T-helper 1 cell treated with Interleukin-12 subunit alpha and Interleukin-12 subunit beta and Interleukin-4 antibody, amounts not matched to agents 30 μg/mL and 1 μg/mL, for 36 hours (primary cell): Measurements from ENCODE around the gene TMEM255B.
"Not testable (repeated sequence)": the region's sequence is repeated elsewhere in the genome, so short reads cannot be mapped to it uniquely, and the experiment has no call there.

Experiments used
- H3K27ac Mint-ChIP-seq: one replicate; pipeline ENCODE4 v1.8.0; 2021; ENCODE audit warnings: mild to moderate bottlenecking, mixed read lengths
- H3K27me3 Mint-ChIP-seq: one replicate; pipeline ENCODE4 v1.8.0; 2021; ENCODE audit warnings: low read depth, mixed read lengths
- H3K36me3 Mint-ChIP-seq: one replicate; pipeline ENCODE4 v1.8.0; 2021; ENCODE audit warnings: low read depth, mixed read lengths
- H3K4me1 Mint-ChIP-seq: one replicate; pipeline ENCODE4 v1.8.0; 2021; ENCODE audit warnings: low read depth, mixed read lengths
- H3K4me3 Mint-ChIP-seq: one replicate; pipeline ENCODE4 v1.8.0; 2021; ENCODE audit warnings: mild to moderate bottlenecking, moderate library complexity, mixed read lengths
- H3K9me3 Mint-ChIP-seq: one replicate; pipeline ENCODE4 v1.8.0; 2021; ENCODE audit warnings: mixed read lengths

Gene TMEM255B

GRCh38 chr13:113789931-113790330, 30.9 kb downstream of the TMEM255B start:
- H3K36me3 Mint-ChIP-seq, H3K4me1 Mint-ChIP-seq, H3K9me3 Mint-ChIP-seq, H3K27me3 Mint-ChIP-seq, H3K27ac Mint-ChIP-seq, H3K4me3 Mint-ChIP-seq: not testable (repeated sequence)

GRCh38 chr13:113791226-113791625, 32.2 kb downstream of the TMEM255B start:
- H3K4me1 Mint-ChIP-seq, result no peaks in the 10 kb centered on the region
- H3K27ac Mint-ChIP-seq, result no peak overlapping the region
- H3K9me3 Mint-ChIP-seq, result no peaks in the 10 kb centered on the region

GRCh38 chr13:113791761-113792160, 32.7 kb downstream of the TMEM255B start:
- Mint-ChIP-seq H3K36me3 (no peaks in the 10 kb centered on the region), H3K27me3 (no peaks in the 10 kb centered on the region), H3K9me3 (no peaks in the 10 kb centered on the region), H3K4me3 (no peak overlapping the region), H3K4me1 (no peaks in the 10 kb centered on the region), H3K27ac (no peak overlapping the region)

More at GRCh38 chr13:113791226-113791625, 32.2 kb downstream of the TMEM255B start:
- no peaks in the 10 kb centered on the region for H3K27me3 Mint-ChIP-seq
- no peaks in the 10 kb centered on the region for H3K36me3 Mint-ChIP-seq
- no peak overlapping the region for H3K4me3 Mint-ChIP-seq

GRCh38 chr13:113792236-113792770, 33.3 kb downstream of the TMEM255B start:
- Mint-ChIP-seq H3K9me3 (no peaks in the 10 kb centered on the region), H3K4me1 (no peaks in the 10 kb centered on the region), H3K27ac (no peak overlapping the region), H3K36me3 (no peaks in the 10 kb centered on the region), H3K27me3 (no peaks in the 10 kb centered on the region), H3K4me3 (no peak overlapping the region)

- H3K9me3 Mint-ChIP-seq, result no peaks in the 10 kb centered on the region
- H3K27ac Mint-ChIP-seq, result no peak overlapping the region
- H3K4me3 Mint-ChIP-seq, result no peak overlapping the region
- H3K27me3 Mint-ChIP-seq, result no peaks in the 10 kb centered on the region
- no peaks in the 10 kb centered on the region for H3K36me3 Mint-ChIP-seq
- no peaks in the 10 kb centered on the region for H3K4me1 Mint-ChIP-seq
Measured at GRCh38 chr13:113792886-113793717, 34.1 kb downstream of the TMEM255B start.

GRCh38 chr13:113793718-113794085, 34.7 kb downstream of the TMEM255B start:
- no peaks in the 10 kb centered on the region for H3K36me3 Mint-ChIP-seq

GRCh38 chr13:113794086-113794485, 35.1 kb downstream of the TMEM255B start:
- H3K36me3 Mint-ChIP-seq, result no peaks in the 10 kb centered on the region
- no peaks in the 10 kb centered on the region for H3K9me3 Mint-ChIP-seq
- no peak overlapping the region for H3K27ac Mint-ChIP-seq
- H3K27me3 Mint-ChIP-seq, result no peaks in the 10 kb centered on the region
- no peaks in the 10 kb centered on the region for H3K4me1 Mint-ChIP-seq
- no peak overlapping the region for H3K4me3 Mint-ChIP-seq

More at GRCh38 chr13:113793718-113794085, 34.7 kb downstream of the TMEM255B start:
- Mint-ChIP-seq H3K4me1 (no peaks in the 10 kb centered on the region), H3K27ac (no peak overlapping the region), H3K9me3 (no peaks in the 10 kb centered on the region), H3K4me3 (no peak overlapping the region), H3K27me3 (no peaks in the 10 kb centered on the region)

GRCh38 chr13:113794764-113795173, 35.7 kb downstream of the TMEM255B start:
- Mint-ChIP-seq H3K36me3 (no peaks in the 10 kb centered on the region), H3K27me3 (no peaks in the 10 kb centered on the region), H3K27ac (no peak overlapping the region)

GRCh38 chr13:113795362-113795761, 36.3 kb downstream of the TMEM255B start:
- not testable (repeated sequence) for H3K27me3 Mint-ChIP-seq, H3K4me3 Mint-ChIP-seq, H3K27ac Mint-ChIP-seq

More at GRCh38 chr13:113794764-113795173, 35.7 kb downstream of the TMEM255B start:
- no peak overlapping the region for H3K4me3 Mint-ChIP-seq
- H3K9me3 Mint-ChIP-seq, result no peaks in the 10 kb centered on the region
- no peaks in the 10 kb centered on the region for H3K4me1 Mint-ChIP-seq

GRCh38 chr13:113796211-113796963, 37.4 kb downstream of the TMEM255B start:
- Mint-ChIP-seq H3K27ac (no peak overlapping the region), H3K36me3 (no peaks in the 10 kb centered on the region), H3K4me3 (no peak overlapping the region), H3K27me3 (no peaks in the 10 kb centered on the region), H3K4me1 (no peaks in the 10 kb centered on the region), H3K9me3 (no peaks in the 10 kb centered on the region)

More at GRCh38 chr13:113795362-113795761, 36.3 kb downstream of the TMEM255B start:
- H3K9me3 Mint-ChIP-seq, H3K4me1 Mint-ChIP-seq, H3K36me3 Mint-ChIP-seq: not testable (repeated sequence)

- Mint-ChIP-seq H3K36me3 (no peaks in the 10 kb centered on the region), H3K4me3 (no peak overlapping the region), H3K9me3 (no peaks in the 10 kb centered on the region), H3K27me3 (no peaks in the 10 kb centered on the region), H3K4me1 (no peaks in the 10 kb centered on the region), H3K27ac (no peak overlapping the region)
Measured at GRCh38 chr13:113796964-113797676, 38.1 kb downstream of the TMEM255B start.

GRCh38 chr13:113798200-113798811, 39.3 kb downstream of the TMEM255B start:
- Mint-ChIP-seq H3K4me1 (no peaks in the 10 kb centered on the region), H3K9me3 (no peaks in the 10 kb centered on the region), H3K27ac (no peak overlapping the region), H3K27me3 (no peaks in the 10 kb centered on the region), H3K4me3 (no peak overlapping the region), H3K36me3 (no peaks in the 10 kb centered on the region)

GRCh38 chr13:113800576-113800926, 41.5 kb downstream of the TMEM255B start:
- no peaks in the 10 kb centered on the region for H3K27me3 Mint-ChIP-seq
- H3K4me3 Mint-ChIP-seq, result no peak overlapping the region
- no peaks in the 10 kb centered on the region for H3K36me3 Mint-ChIP-seq
- no peak overlapping the region for H3K27ac Mint-ChIP-seq
- H3K4me1 Mint-ChIP-seq, result no peaks in the 10 kb centered on the region
- H3K9me3 Mint-ChIP-seq, result no peaks in the 10 kb centered on the region

GRCh38 chr13:113801289-113801961, 42.4 kb downstream of the TMEM255B start:
- H3K9me3 Mint-ChIP-seq, result no peaks in the 10 kb centered on the region
- H3K4me3 Mint-ChIP-seq, result no peak overlapping the region
- H3K4me1 Mint-ChIP-seq, result no peaks in the 10 kb centered on the region
- H3K27me3 Mint-ChIP-seq, result no peaks in the 10 kb centered on the region
- H3K27ac Mint-ChIP-seq, result no peak overlapping the region
- H3K36me3 Mint-ChIP-seq, result no peaks in the 10 kb centered on the region
